Islet precursor cell (in vitro differentiated cells): ENCODE data around the gene KCNIP4.

ENCODE experiments used
- DNase-seq: peaks from one replicate; pipeline ENCODE4 v3.0.0-alpha.2; 2018

KCNIP4 gene

GRCh38 chr4:21012851-21013331 lies 935.7 kb downstream of the KCNIP4 start:
- no peak for DNase-seq

- no peak for DNase-seq
These were observed 937.5 kb downstream of the KCNIP4 start for GRCh38 chr4:21011106-21011505.

- no peak for DNase-seq
These were observed 938.6 kb downstream of the KCNIP4 start for GRCh38 chr4:21009956-21010355.

- no peak for DNase-seq
These were observed 942.9 kb downstream of the KCNIP4 start for GRCh38 chr4:21005647-21006046.

- no peak for DNase-seq
These were observed 945.6 kb downstream of the KCNIP4 start for GRCh38 chr4:21002976-21003375.

- DNase-seq: no peak
These were observed 946.3 kb downstream of the KCNIP4 start for GRCh38 chr4:21002286-21002685.

GRCh38 chr4:21001490-21001889 lies 947.1 kb downstream of the KCNIP4 start:
- no peak for DNase-seq

- DNase-seq: no peak
These were observed 950.7 kb downstream of the KCNIP4 start for GRCh38 chr4:20997886-20998285.

- no peak for DNase-seq
These were observed 953.0 kb downstream of the KCNIP4 start for GRCh38 chr4:20995610-20996009.

GRCh38 chr4:20995015-20995414 lies 953.6 kb downstream of the KCNIP4 start:
- no peak for DNase-seq

- DNase-seq: no peak
These were observed 956.6 kb downstream of the KCNIP4 start for GRCh38 chr4:20992002-20992401.

GRCh38 chr4:20987191-20987590 lies 961.4 kb downstream of the KCNIP4 start:
- no peak for DNase-seq

GRCh38 chr4:20984576-20984836 lies 964.1 kb downstream of the KCNIP4 start:
- DNase-seq: no peak

- DNase-seq: peak; percentile 69
These were observed 964.6 kb downstream of the KCNIP4 start for GRCh38 chr4:20983763-20984575.

- DNase-seq: no peak
These were observed 966.0 kb downstream of the KCNIP4 start for GRCh38 chr4:20982544-20982943.

- DNase-seq: no peak
These were observed 988.3 kb downstream of the KCNIP4 start for GRCh38 chr4:20960291-20960690.

- no peak for DNase-seq
These were observed 994.0 kb downstream of the KCNIP4 start for GRCh38 chr4:20954541-20954940.

GRCh38 chr4:20944961-20945360 lies 1003.6 kb downstream of the KCNIP4 start:
- no peak for DNase-seq

GRCh38 chr4:20944451-20944850 lies 1004.1 kb downstream of the KCNIP4 start:
- no peak for DNase-seq

- DNase-seq: no peak
These were observed 1010.4 kb downstream of the KCNIP4 start for GRCh38 chr4:20938204-20938603.

- no peak for DNase-seq
These were observed 1022.0 kb downstream of the KCNIP4 start for GRCh38 chr4:20926529-20926928.

- DNase-seq: no peak
These were observed 1023.4 kb downstream of the KCNIP4 start for GRCh38 chr4:20925176-20925575.

- DNase-seq: no peak
These were observed 1025.6 kb downstream of the KCNIP4 start for GRCh38 chr4:20922962-20923361.

- no peak for DNase-seq
These were observed 1032.5 kb downstream of the KCNIP4 start for GRCh38 chr4:20916106-20916505.

GRCh38 chr4:20904966-20905365 lies 1043.6 kb downstream of the KCNIP4 start:
- DNase-seq: no peak
